KMS-11 (cell line): ENCODE data around the gene FRMD4A.

Experiments used
- H2AFZ ChIP-seq: fragments of 200-600 bp; sonication (generic); 2 replicates; pipeline ENCODE4 v1.6.1; 2016; ENCODE audit warnings: antibody characterized with exemption, mixed run types, low read depth
- H3K27ac ChIP-seq: fragments of 200-600 bp; sonication (generic); 2 replicates; pipeline ENCODE4 v1.6.1; 2016; ENCODE audit warnings: mild to moderate bottlenecking, mixed run types
- H3K27me3 ChIP-seq: fragments of 200-600 bp; sonication (generic); 2 replicates; pipeline ENCODE4 v1.6.1; 2017; ENCODE audit warnings: mild to moderate bottlenecking, low read depth, mixed run types, moderate library complexity; ENCODE audit not compliant: insufficient read depth
- H3K36me3 ChIP-seq: fragments of 200-600 bp; sonication (generic); 2 replicates; pipeline ENCODE4 v1.6.1; 2017; ENCODE audit warnings: mild to moderate bottlenecking, mixed run types; ENCODE audit not compliant: insufficient read depth
- H3K4me1 ChIP-seq: fragments of 200-600 bp; sonication (generic); 2 replicates; pipeline ENCODE4 v1.6.1; 2016; ENCODE audit warnings: mild to moderate bottlenecking, low read depth, mixed run types; ENCODE audit not compliant: poor library complexity, severe bottlenecking
- H3K4me2 ChIP-seq: fragments of 200-600 bp; sonication (generic); 2 replicates; pipeline ENCODE4 v1.7.0; 2016; ENCODE audit warnings: mild to moderate bottlenecking, mixed run types
- H3K4me3 ChIP-seq: fragments of 200-600 bp; sonication (generic); IDR thresholded peaks from 2 replicates; pipeline ENCODE4 v1.6.1; 2017; ENCODE audit warnings: low read depth, low read length, mixed read lengths; ENCODE audit not compliant: insufficient read depth
- H3K79me2 ChIP-seq: fragments of 200-600 bp; sonication (generic); 2 replicates; pipeline ENCODE4 v1.6.1; 2016; ENCODE audit warnings: low read depth, mixed run types; ENCODE audit not compliant: insufficient read depth
- H3K9ac ChIP-seq: fragments of 200-600 bp; sonication (generic); 2 replicates; pipeline ENCODE4 v1.6.1; 2016; ENCODE audit warnings: mild to moderate bottlenecking, mixed run types
- H4K20me1 ChIP-seq: fragments of 200-600 bp; sonication (generic); 2 replicates; pipeline ENCODE4 v1.6.1; 2016; ENCODE audit warnings: mild to moderate bottlenecking, mixed run types; ENCODE audit not compliant: insufficient read depth
- TF ChIP-seq, protein P1 (sequence below): fragments of 200-600 bp; sonication (generic); conservative IDR thresholded peaks from 2 replicates; pipeline ENCODE4 v1.6.1; 2017; ENCODE audit warnings: low read depth, mild to moderate bottlenecking, antibody characterized with exemption, low read length, moderate library complexity, mixed read lengths

FRMD4A gene

DNA sequence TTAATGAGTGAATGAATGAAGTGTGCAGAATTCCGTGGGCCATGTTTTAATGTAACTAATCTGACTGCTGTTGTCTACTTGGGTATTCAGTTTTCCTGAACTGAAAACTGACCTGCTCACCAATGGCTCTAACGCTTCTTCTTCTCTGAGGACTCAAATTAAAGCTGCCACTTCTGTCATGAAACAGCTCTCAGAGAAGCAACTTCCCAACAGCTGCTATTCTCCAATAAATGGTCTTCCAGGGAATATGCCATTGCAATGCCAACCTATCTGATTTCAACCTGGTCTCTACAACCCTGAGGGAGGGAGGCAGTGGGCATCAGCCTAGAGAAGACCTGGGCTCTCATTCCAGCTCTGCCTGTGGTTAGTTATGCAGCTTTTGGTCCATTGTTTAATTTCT lies 69.4 kb downstream of the FRMD4A start:
- no peak overlapping the region for H2AFZ ChIP-seq
- TF ChIP-seq, protein P1, sequence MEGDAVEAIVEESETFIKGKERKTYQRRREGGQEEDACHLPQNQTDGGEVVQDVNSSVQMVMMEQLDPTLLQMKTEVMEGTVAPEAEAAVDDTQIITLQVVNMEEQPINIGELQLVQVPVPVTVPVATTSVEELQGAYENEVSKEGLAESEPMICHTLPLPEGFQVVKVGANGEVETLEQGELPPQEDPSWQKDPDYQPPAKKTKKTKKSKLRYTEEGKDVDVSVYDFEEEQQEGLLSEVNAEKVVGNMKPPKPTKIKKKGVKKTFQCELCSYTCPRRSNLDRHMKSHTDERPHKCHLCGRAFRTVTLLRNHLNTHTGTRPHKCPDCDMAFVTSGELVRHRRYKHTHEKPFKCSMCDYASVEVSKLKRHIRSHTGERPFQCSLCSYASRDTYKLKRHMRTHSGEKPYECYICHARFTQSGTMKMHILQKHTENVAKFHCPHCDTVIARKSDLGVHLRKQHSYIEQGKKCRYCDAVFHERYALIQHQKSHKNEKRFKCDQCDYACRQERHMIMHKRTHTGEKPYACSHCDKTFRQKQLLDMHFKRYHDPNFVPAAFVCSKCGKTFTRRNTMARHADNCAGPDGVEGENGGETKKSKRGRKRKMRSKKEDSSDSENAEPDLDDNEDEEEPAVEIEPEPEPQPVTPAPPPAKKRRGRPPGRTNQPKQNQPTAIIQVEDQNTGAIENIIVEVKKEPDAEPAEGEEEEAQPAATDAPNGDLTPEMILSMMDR: no peak
- H3K36me3 ChIP-seq: no peaks in the 10 kb centered on the region

DNA sequence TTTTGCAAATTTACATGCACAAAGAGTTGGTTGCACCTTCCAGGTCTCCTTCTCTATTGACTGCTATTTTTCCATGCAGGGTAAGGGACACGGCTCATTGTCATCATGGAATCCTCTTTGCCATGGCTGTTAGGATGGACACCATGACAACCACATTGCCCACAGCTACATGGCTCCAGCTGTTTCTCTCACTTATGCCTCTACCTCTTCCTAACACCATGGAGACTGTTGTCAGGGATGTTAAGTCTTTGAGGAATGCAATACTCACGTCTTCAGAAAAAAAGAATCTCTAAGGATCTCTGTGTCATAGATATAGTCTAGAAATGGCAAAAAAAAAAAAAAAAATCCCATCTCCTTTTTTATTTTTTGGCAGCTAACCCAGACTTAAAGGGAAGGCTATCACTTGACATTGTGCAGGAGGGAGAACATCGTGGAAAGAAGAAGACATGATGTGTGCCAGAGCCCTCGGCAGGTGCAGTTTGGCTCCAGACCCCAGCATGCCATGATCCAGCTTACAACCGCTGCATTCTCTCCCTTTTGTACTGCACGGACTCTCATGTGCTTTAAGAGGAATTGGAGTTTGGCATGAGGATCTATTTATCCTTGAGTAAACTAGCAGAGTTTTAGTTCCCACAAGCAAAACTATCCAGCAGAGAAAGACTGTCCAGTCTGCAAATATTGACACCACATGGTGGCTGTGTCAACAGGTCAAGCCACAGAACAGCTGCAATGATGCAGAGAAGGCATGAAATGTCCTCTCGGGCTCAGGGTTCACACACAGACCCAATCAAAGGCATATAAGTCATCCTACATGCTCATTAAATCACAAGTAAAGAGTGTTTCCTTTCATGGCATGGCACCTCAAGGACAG lies 70.8 kb downstream of the FRMD4A start:
- TF ChIP-seq, protein P1: no peak

More for the DNA sequence above, 69.4 kb downstream of the FRMD4A start:
- no peak overlapping the region for H3K9ac ChIP-seq
- no peak overlapping the region for H3K4me3 ChIP-seq
- no peaks in the 10 kb centered on the region for H3K4me1 ChIP-seq
- no peaks in the 10 kb centered on the region for H3K79me2 ChIP-seq
- H4K20me1 ChIP-seq: no peaks in the 10 kb centered on the region
- H3K4me2 ChIP-seq: no peak overlapping the region
- no peaks in the 10 kb centered on the region for H3K27me3 ChIP-seq
- H3K27ac ChIP-seq: no peak overlapping the region

DNA sequence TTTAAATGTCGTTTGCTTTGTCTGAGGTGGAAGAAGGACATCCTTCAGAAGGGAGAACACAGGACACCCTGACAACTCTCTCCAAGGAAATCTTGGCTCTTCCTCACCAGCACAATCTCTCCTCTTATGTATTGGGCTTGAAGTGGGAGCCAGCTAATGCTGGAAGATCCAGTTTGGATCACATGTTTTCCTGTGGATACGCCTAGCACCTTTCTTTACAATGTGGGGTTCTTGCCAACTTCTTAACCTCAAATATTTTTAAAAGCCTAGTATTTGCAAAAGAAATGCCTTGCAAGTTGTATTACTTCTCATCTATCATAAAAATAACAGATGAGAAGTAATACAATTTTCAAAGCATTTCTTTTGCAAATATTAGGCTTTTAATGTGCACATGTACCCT lies 76.4 kb downstream of the FRMD4A start:
- H3K27ac ChIP-seq: no peak overlapping the region
- no peaks in the 10 kb centered on the region for H3K27me3 ChIP-seq
- H3K4me3 ChIP-seq: no peak overlapping the region
- H3K36me3 ChIP-seq: no peaks in the 10 kb centered on the region
- no peaks in the 10 kb centered on the region for H3K4me1 ChIP-seq
- TF ChIP-seq, protein P1: no peak
- H4K20me1 ChIP-seq: no peaks in the 10 kb centered on the region
- H3K9ac ChIP-seq: no peak overlapping the region
- H3K4me2 ChIP-seq: no peak overlapping the region
- H3K79me2 ChIP-seq: no peaks in the 10 kb centered on the region
- H2AFZ ChIP-seq: no peak overlapping the region

More for the DNA sequence above, 70.8 kb downstream of the FRMD4A start:
- Histone ChIP-seq H3K36me3 (no peaks in the 10 kb centered on the region), H3K4me1 (no peaks in the 10 kb centered on the region), H3K4me3 (no peak overlapping the region), H2AFZ (no peak overlapping the region), H4K20me1 (no peaks in the 10 kb centered on the region), H3K27ac (no peak overlapping the region), H3K9ac (no peak overlapping the region), H3K4me2 (no peak overlapping the region), H3K27me3 (no peaks in the 10 kb centered on the region), H3K79me2 (no peaks in the 10 kb centered on the region)

DNA sequence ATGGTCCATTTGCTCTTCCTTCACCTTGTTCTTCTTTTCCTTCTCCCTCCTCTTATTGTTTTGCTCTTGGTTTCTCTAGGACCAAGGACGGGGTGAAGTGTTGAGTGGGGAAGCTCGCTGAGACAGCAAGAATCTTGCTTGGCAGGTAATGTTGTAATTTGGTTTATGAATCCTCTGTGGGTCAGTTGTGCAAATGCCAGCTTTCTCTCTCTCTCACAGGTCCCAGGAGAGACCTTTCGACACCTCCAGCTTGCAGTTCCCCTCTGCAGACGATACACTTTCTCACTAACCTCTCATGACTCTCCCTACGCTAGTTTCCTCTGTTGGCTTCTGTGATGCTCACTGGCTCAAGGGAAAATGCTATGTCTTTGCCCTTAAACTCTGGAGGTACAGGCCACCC lies 77.0 kb downstream of the FRMD4A start:
- TF ChIP-seq, protein P1: no peak

More for the DNA sequence above, 77.0 kb downstream of the FRMD4A start:
- no peak overlapping the region for H2AFZ ChIP-seq
- H3K27me3 ChIP-seq: no peaks in the 10 kb centered on the region
- H3K9ac ChIP-seq: no peak overlapping the region
- no peak overlapping the region for H3K4me3 ChIP-seq
- no peaks in the 10 kb centered on the region for H3K36me3 ChIP-seq
- H3K4me1 ChIP-seq: no peaks in the 10 kb centered on the region
- H3K27ac ChIP-seq: no peak overlapping the region
- no peak overlapping the region for H3K4me2 ChIP-seq
- H3K79me2 ChIP-seq: no peaks in the 10 kb centered on the region
- no peaks in the 10 kb centered on the region for H4K20me1 ChIP-seq
